ENCODE results near the gene FAM234B. TPM values are rescaled to one million over a fixed set of nuclear protein-coding genes. Genes with fewer than 3 reads are reported as not detected.

Gene FAM234B
- total RNA-seq, 4 donors from 2014 or later: 15.7 to 23.2 (median 19.3) TPM

DNA sequence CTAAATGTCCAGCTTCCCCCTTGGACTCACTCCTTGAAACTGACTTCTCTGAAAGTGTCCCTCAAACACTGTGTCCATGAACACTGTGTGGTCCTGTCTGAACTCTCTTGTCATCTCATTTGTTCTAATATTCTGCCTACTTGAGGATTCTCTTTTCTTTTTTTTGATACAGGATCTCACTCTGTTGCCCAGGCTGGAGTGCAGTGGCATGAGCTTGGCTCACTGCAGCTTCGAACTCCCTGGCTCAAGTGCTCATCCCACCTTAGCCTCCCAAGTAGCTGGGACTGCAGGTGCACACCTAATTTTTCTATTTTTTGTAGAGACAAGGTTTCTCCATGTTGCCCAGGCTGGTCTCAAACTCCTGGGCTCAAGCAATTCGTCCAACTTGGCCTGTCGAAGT lies 39.2 kb upstream of the FAM234B start:
- peaks cover 11 to 15% of the 10 kb centered on the region in 2 donors for H3K4me1 ChIP-seq
- H3K36me3 ChIP-seq: no peaks in the 10 kb centered on the region
- DNase-seq: no peak
- H3K4me3 ChIP-seq (replicated peaks in 1 of 3): no peak overlapping the region
- WGBS, 2 donors: 67 to 72% methylated on average over 3 of the region's 3 CpGs
- intact Hi-C loops (cut with DNase I): no loop called here
- H3K9me3 ChIP-seq: no peaks in the 10 kb centered on the region
- TF ChIP-seq, protein P1, sequence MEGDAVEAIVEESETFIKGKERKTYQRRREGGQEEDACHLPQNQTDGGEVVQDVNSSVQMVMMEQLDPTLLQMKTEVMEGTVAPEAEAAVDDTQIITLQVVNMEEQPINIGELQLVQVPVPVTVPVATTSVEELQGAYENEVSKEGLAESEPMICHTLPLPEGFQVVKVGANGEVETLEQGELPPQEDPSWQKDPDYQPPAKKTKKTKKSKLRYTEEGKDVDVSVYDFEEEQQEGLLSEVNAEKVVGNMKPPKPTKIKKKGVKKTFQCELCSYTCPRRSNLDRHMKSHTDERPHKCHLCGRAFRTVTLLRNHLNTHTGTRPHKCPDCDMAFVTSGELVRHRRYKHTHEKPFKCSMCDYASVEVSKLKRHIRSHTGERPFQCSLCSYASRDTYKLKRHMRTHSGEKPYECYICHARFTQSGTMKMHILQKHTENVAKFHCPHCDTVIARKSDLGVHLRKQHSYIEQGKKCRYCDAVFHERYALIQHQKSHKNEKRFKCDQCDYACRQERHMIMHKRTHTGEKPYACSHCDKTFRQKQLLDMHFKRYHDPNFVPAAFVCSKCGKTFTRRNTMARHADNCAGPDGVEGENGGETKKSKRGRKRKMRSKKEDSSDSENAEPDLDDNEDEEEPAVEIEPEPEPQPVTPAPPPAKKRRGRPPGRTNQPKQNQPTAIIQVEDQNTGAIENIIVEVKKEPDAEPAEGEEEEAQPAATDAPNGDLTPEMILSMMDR (IDR thresholded peaks at IDR 0.05): no peak
- no peak for TF ChIP-seq POLR2A (IDR thresholded peaks at IDR 0.05)
- no peak overlapping the region for H3K27ac ChIP-seq
- no peaks in the 10 kb centered on the region for H3K27me3 ChIP-seq

DNA sequence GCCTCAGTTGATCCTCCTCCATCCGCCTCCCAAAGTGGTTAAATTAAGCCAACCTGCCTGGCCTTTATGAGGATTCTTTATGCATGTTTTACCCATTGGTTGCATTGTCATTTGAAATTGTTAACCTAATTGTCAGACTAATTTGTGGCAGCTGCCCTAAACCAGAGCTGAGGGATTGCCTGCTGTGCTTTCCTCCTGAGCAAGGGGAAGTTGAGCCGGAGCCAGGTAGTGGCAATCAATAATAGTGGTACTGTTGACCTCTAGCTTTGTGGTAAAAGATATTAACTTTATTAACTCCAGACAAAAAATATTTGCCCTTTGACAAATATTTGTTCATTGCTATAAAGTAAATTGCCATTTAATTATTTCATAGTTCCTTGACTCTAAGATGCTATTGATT lies 38.5 kb upstream of the FAM234B start:
- intact Hi-C loops (cut with DNase I): no loop called here

DNA sequence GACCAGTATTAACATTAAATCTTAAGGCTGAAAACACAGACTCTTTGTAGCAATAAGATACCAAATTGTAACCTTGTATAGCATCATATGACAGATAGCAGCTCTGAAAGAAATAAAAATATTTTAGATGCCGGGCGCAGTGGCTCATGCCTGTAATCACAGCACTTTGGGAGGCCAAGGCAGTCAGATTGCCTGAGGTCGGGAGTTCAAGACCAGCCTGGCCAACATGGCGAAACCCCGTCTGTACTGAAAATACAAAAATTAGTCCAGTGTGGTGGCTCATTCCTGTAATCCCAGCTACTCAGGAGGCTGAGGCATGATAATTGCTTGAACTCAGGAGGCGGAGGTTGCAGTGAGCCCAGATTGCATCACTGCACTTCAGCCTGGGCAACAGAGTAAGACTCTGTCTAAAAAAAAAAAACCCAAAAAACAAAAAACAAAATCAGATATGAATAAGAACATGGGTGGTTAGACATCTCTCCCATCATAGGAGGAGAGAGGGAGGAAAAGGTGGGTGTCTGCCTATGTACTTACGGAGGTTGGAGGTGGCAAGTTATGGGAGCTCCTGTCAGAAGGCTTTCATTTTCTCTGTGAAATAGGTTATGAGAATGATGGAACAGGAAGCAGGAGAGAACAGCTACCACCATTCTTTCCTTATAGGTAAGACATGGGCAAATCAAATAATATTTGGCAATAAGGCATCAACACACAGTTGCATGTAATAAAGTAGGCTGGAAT lies 36.5 kb upstream of the FAM234B start:
- Histone ChIP-seq H3K4me1 (peaks cover 0 to 3% of the 10 kb centered on the region in 2 donors), H3K9me3 (no peaks in the 10 kb centered on the region), H3K4me3 (replicated peaks in 1 of 3) (no peak overlapping the region), H3K27ac (no peak overlapping the region), H3K27me3 (no peaks in the 10 kb centered on the region), H3K36me3 (no peaks in the 10 kb centered on the region)
- WGBS, 2 donors: 91 to 94% methylated on average over 7 of the region's 7 CpGs
- no peak for DNase-seq
- intact Hi-C loops (cut with DNase I): no loop called here
- TF ChIP-seq, protein P1 (IDR thresholded peaks at IDR 0.05): no peak
- TF ChIP-seq POLR2A (IDR thresholded peaks at IDR 0.05): no peak

More for the DNA sequence above, 38.5 kb upstream of the FAM234B start:
- H3K27me3 ChIP-seq: no peaks in the 10 kb centered on the region
- no peaks in the 10 kb centered on the region for H3K9me3 ChIP-seq
- H3K4me1 ChIP-seq: peaks cover 11 to 15% of the 10 kb centered on the region in 2 donors
- WGBS, 2 donors: 97 to 100% methylated on average over 2 of the region's 2 CpGs
- H3K27ac ChIP-seq: no peak overlapping the region
- TF ChIP-seq POLR2A (IDR thresholded peaks at IDR 0.05): no peak
- DNase-seq: no peak
- no peak overlapping the region for H3K4me3 ChIP-seq (replicated peaks in 1 of 3)
- H3K36me3 ChIP-seq: no peaks in the 10 kb centered on the region

DNA sequence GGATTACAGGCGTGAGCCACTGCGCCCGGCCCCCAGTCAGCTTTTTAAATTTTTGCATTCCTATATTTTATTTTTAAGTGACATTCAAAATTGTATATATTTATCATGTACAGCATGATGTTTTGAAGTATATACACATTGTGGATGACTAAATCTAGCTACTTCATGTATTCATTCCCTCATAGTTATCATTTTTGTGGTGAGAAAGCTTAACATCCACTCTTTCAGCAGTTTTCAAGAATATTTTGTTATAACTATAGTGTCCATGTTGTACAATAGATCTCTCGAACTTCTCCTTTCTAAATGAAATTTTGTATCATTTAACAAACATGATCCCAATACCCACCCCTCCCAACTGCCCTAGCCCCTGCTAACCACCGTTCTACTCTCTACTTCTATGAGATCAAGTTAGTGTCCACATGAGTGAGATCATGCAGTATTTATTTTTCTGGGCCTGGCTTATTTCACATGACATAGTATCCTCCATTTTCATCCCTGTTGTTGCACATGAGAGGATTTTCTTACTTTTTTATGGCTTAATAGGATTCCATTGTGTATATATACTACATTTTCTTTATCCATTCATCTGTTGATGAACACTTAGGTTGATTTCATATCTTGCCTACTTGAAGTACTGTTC lies 35.3 kb upstream of the FAM234B start:
- Histone ChIP-seq H3K4me3 (replicated peaks in 1 of 3) (no peak overlapping the region), H3K27ac (no peak overlapping the region), H3K27me3 (no peaks in the 10 kb centered on the region), H3K4me1 (no peaks in the 10 kb centered on the region), H3K9me3 (no peaks in the 10 kb centered on the region), H3K36me3 (no peaks in the 10 kb centered on the region)
- TF ChIP-seq POLR2A (IDR thresholded peaks at IDR 0.05): no peak
- TF ChIP-seq, protein P1 (IDR thresholded peaks at IDR 0.05): no peak
- intact Hi-C loops (cut with DNase I): no loop called here
- no peak for DNase-seq
- WGBS, 2 donors: 82 to 96% methylated on average over 5 of the region's 5 CpGs

DNA sequence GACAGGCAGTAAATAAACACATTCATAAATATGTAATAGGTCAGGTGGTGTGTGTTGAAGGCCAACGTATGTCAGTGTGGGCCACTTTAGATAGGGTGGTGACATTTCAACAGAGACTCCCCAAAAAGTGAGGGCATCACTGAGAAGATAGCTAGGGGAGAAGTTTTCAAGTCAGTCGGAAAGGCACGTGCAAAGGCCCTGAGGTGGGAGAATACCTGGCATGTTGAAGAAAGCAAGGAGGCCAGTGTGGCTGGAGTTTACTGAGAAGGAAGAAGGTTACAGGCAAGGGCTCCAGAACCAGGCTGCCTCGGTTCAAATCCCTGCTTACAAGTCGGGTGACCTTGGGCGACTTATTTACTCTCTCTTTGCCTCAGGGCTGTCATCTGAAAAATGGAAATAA lies 33.1 kb upstream of the FAM234B start:
- intact Hi-C loops (cut with DNase I): no loop called here
- Histone ChIP-seq H3K9me3 (no peaks in the 10 kb centered on the region), H3K27me3 (no peaks in the 10 kb centered on the region), H3K36me3 (no peaks in the 10 kb centered on the region), H3K27ac (no peak overlapping the region), H3K4me1 (no peaks in the 10 kb centered on the region), H3K4me3 (replicated peaks in 1 of 3) (no peak overlapping the region)
- DNase-seq: no peak
- 95 to 96% methylated on average over 6 of the region's 6 CpGs for WGBS, 2 donors
- no peak for TF ChIP-seq POLR2A (IDR thresholded peaks at IDR 0.05)
- TF ChIP-seq, protein P1 (IDR thresholded peaks at IDR 0.05): no peak
